ENCODE results near the gene SLC7A11.

The SLC7A11 gene

DNA sequence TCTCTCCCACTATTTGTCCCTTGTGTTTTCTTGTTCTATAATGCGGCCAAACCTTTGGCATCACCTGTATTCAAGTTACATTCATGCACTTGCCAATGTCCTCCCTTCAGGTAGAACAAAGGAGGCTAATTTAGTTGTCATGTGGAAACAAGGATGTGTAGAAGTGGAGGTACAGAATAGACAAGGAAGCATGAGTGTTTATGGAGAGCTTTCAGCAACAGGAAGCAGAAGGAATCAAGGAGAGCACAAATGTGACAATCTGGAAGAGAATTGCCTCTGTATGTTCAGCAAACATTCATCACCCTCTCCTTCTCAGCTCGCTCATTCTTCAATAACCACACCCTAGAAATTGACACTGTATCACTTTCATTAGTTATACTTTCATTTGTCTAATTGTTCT is 103.4 kb downstream of the SLC7A11 start:
- H3K4me2 ChIP-seq = no peak overlapping the region
- TF ChIP-seq, protein P1, sequence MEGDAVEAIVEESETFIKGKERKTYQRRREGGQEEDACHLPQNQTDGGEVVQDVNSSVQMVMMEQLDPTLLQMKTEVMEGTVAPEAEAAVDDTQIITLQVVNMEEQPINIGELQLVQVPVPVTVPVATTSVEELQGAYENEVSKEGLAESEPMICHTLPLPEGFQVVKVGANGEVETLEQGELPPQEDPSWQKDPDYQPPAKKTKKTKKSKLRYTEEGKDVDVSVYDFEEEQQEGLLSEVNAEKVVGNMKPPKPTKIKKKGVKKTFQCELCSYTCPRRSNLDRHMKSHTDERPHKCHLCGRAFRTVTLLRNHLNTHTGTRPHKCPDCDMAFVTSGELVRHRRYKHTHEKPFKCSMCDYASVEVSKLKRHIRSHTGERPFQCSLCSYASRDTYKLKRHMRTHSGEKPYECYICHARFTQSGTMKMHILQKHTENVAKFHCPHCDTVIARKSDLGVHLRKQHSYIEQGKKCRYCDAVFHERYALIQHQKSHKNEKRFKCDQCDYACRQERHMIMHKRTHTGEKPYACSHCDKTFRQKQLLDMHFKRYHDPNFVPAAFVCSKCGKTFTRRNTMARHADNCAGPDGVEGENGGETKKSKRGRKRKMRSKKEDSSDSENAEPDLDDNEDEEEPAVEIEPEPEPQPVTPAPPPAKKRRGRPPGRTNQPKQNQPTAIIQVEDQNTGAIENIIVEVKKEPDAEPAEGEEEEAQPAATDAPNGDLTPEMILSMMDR (conservative IDR thresholded peaks at IDR 0.05; ENCODE audit: low read depth, low read length) = no peak
- H4K20me1 ChIP-seq (ENCODE audit: insufficient read depth) = no peaks in the 10 kb centered on the region
- no peak overlapping the region for H3K27ac ChIP-seq
- no peak overlapping the region for H3K4me3 ChIP-seq (IDR thresholded peaks at IDR 0.05; ENCODE audit: insufficient read depth, low read depth, low read length)
- H3K9ac ChIP-seq = no peak overlapping the region
- no peaks in the 10 kb centered on the region for H3K4me1 ChIP-seq (ENCODE audit: low read depth, poor library complexity, severe bottlenecking)
- no peaks in the 10 kb centered on the region for H3K79me2 ChIP-seq (ENCODE audit: insufficient read depth, low read depth)
- no peaks in the 10 kb centered on the region for H3K36me3 ChIP-seq (ENCODE audit: insufficient read depth)
- H2AFZ ChIP-seq (ENCODE audit: low read depth) = no peak overlapping the region
- no peaks in the 10 kb centered on the region for H3K27me3 ChIP-seq (ENCODE audit: insufficient read depth, low read depth)

DNA sequence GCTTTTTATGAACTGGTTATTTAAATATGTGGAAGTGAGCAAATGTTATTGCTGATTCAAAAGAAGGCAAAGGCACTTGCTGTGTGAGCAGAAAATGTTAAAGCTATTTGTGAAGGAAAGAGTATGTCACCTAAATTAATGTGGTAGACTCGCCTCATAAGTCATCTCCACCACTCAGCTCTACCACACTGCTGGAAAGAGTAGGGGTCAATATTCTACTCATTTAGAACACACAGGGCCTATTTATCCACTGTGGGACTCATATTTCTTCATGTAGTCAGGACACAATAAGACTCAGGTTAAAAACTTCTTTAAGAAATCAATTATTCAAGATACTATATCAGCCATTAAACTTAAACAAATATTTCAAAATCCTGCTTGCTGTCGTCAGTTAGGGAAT is 106.5 kb downstream of the SLC7A11 start:
- H3K79me2 ChIP-seq (ENCODE audit: insufficient read depth, low read depth) = no peaks in the 10 kb centered on the region
- TF ChIP-seq, protein P1 (conservative IDR thresholded peaks at IDR 0.05; ENCODE audit: low read depth, low read length) = no peak
- no peak overlapping the region for H3K27ac ChIP-seq
- H3K27me3 ChIP-seq (ENCODE audit: insufficient read depth, low read depth) = no peaks in the 10 kb centered on the region
- H3K4me2 ChIP-seq = no peak overlapping the region
- no peaks in the 10 kb centered on the region for H3K36me3 ChIP-seq (ENCODE audit: insufficient read depth)
- H3K4me1 ChIP-seq (ENCODE audit: low read depth, poor library complexity, severe bottlenecking) = no peaks in the 10 kb centered on the region
- no peak overlapping the region for H2AFZ ChIP-seq (ENCODE audit: low read depth)
- no peak overlapping the region for H3K9ac ChIP-seq
- H4K20me1 ChIP-seq (ENCODE audit: insufficient read depth) = no peaks in the 10 kb centered on the region
- H3K4me3 ChIP-seq (IDR thresholded peaks at IDR 0.05; ENCODE audit: insufficient read depth, low read depth, low read length) = no peak overlapping the region

DNA sequence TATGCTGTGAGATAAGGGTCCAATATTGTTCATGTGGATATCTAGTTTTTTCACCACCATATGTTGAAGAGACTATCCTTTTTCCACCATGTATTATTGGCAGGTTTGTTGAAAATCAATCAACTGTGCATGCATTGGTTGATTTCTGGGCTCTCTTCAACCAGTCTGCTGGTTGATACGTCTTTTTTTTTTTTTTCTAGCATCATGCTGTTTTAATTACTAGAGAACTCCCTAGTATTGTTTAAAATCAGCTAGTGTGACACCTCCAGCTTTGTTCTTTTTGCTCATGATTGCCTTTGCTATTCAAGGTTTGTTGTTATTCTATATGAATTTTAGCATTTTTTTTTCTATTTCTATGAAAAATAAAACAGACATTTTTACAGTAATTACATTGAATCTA is 123.9 kb downstream of the SLC7A11 start:
- H3K4me3 ChIP-seq (IDR thresholded peaks at IDR 0.05; ENCODE audit: insufficient read depth, low read depth, low read length) = no peak overlapping the region
- no peak overlapping the region for H2AFZ ChIP-seq (ENCODE audit: low read depth)
- H3K79me2 ChIP-seq (ENCODE audit: insufficient read depth, low read depth) = no peaks in the 10 kb centered on the region
- no peaks in the 10 kb centered on the region for H4K20me1 ChIP-seq (ENCODE audit: insufficient read depth)
- H3K36me3 ChIP-seq (ENCODE audit: insufficient read depth) = no peaks in the 10 kb centered on the region
- peaks cover 21% of the 10 kb centered on the region for H3K4me1 ChIP-seq (ENCODE audit: low read depth, poor library complexity, severe bottlenecking)
- no peaks in the 10 kb centered on the region for H3K27me3 ChIP-seq (ENCODE audit: insufficient read depth, low read depth)
- TF ChIP-seq, protein P1 (conservative IDR thresholded peaks at IDR 0.05; ENCODE audit: low read depth, low read length) = no peak
- H3K9ac ChIP-seq = no peak overlapping the region
- H3K4me2 ChIP-seq = no peak overlapping the region
- no peak overlapping the region for H3K27ac ChIP-seq

DNA sequence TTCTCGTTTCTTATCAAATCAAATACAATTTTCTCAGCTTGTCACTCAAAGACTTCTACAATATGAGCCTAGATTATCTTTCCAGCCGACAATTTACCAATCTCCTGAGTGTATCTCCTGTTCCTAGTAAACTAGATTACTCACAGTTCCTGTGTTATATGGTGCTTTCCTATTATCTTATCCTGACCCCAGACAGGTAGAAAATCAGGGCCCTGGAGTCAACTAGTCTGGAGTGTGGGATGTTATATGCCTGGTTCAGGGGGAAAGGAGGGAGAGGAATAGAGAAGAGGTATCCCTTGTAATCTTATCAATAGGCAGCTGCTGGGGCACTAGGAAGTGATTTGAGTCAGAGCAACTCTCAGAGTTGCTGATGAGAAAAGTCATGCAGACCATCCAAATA is 127.1 kb downstream of the SLC7A11 start:
- H3K9ac ChIP-seq = no peak overlapping the region
- H3K36me3 ChIP-seq (ENCODE audit: insufficient read depth) = no peaks in the 10 kb centered on the region
- H3K27me3 ChIP-seq (ENCODE audit: insufficient read depth, low read depth) = no peaks in the 10 kb centered on the region
- peak overlapping the region; percentile 44; the same call in 1 of the 2 replicates for H3K4me2 ChIP-seq
- TF ChIP-seq, protein P1 (conservative IDR thresholded peaks at IDR 0.05; ENCODE audit: low read depth, low read length) = no peak
- H3K27ac ChIP-seq = peak overlapping the region; percentile 8; the same call in 1 of the 2 replicates
- no peak overlapping the region for H3K4me3 ChIP-seq (IDR thresholded peaks at IDR 0.05; ENCODE audit: insufficient read depth, low read depth, low read length)
- H4K20me1 ChIP-seq (ENCODE audit: insufficient read depth) = no peaks in the 10 kb centered on the region
- peaks cover 21% of the 10 kb centered on the region for H3K4me1 ChIP-seq (ENCODE audit: low read depth, poor library complexity, severe bottlenecking)
- no peaks in the 10 kb centered on the region for H3K79me2 ChIP-seq (ENCODE audit: insufficient read depth, low read depth)
- no peak overlapping the region for H2AFZ ChIP-seq (ENCODE audit: low read depth)

All from KMS-11 (cell line).